HG02973 (cell line): Measurements from ENCODE around the gene ACAP3.
"Not testable (repeated sequence)": the region's sequence is repeated elsewhere in the genome, so short reads cannot be mapped to it uniquely, and the experiment has no call there.

Experiments used
- ATAC-seq: cut with Tn5 transposase; IDR thresholded peaks from one replicate; pipeline ENCODE4 v1.9.1; 2021; ENCODE audit warnings: moderate library complexity; ENCODE audit not compliant: unreplicated experiment

ACAP3 gene

DNA sequence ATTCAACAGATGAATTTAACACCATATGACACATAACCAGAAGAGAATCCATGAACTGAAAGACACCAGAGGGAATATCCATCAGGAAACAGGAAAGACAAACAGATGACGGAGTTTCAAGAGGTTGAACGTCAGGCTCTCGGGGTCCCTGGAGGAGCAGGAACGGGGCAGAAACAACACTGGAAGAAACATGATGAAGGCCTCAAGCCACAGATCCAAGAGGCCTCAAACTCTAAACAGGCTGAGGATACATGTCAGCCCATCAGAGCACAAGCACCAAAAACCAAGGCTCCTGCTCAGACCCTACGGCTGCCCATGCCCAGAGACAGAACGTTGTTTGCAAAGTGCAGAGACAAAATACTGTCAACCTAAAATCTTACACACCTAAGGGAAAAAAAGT, 9.7 kb upstream of the ACAP3 start:
- ATAC-seq = no peak

DNA sequence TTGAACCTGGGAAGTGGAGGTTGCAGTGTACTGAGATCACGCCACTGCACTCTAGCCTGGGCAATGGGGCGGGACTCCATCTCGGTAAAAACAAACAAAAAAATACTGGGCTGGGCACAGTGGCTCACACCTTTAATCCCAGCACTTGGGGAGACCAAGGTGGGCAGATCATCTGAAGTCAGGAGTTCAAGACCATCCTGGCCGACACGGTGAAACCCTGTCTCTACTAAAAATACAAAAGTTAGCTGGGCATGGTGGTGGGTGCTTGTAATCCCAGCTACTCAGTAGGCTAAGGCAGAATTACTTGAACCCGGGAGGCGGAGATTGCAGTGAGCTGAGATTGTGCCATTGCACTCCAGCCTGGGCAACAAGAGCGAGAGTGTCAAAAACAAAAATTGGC, 8.5 kb upstream of the ACAP3 start:
- ATAC-seq = not testable (repeated sequence)

- no peak for ATAC-seq
Measured at GRCh38 chr1:1315435-1315954, 7.8 kb upstream of the ACAP3 start.

GRCh38 chr1:1314678-1315335, 7.1 kb upstream of the ACAP3 start:
- no peak for ATAC-seq

GRCh38 chr1:1314237-1314586, 6.5 kb upstream of the ACAP3 start:
- ATAC-seq = no peak

DNA sequence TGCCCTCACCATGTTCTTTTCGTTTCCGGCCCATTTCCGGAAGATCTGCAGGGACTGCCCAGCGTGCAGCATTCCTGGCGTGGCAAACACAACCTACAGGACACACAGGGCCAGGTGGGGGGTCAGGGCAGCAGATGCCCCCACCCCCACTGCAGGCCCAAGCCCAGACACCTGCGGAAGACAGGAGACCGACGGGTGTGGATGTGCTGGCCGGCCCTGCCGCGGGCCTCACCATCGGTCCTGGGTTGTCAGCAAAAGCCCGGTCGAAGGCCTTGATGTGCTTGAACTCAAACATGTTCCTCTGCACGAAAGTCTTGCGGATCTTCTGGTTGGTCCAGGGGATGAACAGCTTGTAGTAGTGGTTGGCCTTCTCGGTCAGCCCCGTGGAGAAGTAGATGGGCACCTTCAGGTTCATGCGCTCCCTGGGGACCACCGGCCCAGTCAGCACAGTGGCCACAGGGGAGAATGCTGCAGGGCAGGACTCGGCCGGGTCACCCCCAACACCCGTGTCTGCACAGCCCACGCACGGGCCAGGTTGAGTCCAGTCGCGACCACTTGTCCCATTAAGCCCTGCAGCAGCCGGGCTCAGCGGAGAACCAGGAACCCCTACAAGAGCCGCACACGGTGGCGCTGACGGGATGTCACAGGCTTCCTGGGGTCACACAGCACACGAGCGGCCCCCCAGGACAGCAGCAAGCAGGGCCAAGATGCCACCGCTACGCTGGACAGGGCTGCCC, 5.9 kb upstream of the ACAP3 start:
- ATAC-seq = no peak

DNA sequence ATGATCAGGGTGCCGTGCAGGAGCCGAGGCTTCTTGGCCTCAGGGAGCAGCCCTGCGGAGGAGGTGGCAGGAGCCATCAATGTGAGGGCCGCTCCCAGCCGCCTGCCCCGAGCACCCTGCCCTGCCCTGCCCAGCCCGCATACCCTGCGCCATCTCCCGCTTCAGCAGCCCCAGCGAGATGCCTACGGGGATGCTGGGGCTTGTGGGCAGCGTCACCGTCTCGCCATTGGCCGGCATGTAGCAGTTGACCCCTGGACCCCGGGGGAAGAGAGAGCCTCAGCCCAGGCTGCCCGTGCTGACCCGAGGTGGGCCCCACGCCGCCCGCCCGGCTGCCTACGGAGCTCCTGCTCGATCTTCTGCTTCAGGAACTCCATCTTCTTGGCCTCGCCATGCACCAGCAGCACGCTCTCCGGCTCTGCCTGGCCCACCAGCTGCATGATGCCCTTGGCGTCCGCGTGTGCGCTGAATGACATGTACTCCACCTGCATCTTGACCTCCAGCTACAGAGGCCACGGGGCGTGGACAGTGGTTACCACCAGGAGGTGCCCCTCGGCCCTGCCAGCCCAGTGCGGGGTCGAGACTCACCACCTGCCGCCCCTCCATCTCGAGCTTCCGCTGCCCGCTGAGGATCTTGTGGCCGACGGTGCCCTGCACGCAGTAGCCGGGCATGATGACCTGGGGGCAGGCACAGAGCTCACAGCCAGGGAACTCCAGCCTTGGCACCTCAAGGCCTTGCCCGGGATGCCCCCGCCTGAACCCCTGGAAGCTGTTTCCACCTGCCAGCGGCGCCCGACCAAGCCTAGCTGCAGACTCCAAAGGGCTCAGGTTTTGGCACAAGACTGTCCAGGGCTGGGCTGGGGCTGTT, 5.0 kb upstream of the ACAP3 start:
- no peak for ATAC-seq

DNA sequence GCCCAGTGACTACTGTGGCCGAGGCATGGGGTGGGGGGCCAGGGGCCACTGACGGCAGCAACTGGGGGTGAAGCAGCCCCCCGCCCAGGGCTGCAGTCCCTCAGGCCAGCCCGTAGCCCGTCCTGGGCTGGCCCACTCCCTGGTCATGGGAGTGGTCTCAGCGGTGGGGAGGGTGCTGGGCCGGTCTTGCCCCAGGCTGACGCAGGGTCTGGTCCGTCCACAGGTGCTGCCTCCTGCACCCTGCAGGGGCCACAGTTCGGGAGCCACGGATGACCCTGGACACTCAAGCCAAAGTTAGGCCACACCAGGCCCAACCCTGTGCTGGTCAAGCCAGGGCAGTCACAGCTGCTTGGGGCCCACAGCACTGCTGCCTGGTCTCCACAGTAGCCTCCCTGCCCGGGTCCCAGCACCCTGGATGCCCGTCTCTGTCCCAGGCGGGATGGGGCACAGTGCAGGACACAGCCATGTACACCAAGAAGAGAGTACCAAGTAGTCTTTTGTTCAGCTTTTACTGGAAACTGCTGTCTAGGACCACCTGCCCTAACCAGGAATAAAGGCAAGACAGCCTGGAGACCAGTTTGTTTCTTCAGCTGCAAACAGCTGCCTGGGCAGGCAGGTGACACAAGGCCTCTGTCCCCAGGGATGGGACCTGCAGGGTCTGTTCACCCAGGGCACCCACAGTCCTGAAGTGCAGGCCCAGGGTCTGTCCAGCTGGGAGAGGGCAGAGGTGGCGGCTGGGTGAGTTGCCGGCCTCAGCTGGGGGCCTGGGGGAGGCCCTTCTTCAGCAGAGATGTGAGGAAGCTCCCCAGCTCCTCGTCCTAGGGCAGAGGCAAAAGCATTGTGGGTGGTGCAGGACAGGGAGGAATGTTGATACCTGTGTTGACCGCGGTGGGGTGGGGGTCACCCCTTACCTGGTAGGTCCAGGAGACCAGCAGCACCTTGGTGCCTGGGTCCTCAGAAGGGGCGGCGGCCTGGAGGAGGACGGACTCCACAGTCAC, 3.7 kb upstream of the ACAP3 start:
- no peak for ATAC-seq

- no peak for ATAC-seq
Measured at GRCh38 chr1:1310476-1311053, 2.8 kb upstream of the ACAP3 start.

DNA sequence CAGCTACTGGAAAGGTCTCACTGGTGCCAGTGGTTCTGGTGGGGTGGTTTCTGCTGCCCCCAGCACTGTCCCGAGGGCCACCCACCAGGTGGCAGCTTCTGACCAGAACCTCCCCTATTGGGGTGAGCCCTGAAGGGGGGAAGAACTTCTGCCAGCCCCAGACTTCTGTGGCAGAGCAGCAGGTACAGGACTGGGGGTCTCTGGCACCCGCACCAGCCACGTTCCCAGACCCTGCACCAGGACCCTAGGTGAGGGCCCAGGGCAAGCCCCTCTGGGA, 2.3 kb upstream of the ACAP3 start:
- no peak for ATAC-seq

DNA sequence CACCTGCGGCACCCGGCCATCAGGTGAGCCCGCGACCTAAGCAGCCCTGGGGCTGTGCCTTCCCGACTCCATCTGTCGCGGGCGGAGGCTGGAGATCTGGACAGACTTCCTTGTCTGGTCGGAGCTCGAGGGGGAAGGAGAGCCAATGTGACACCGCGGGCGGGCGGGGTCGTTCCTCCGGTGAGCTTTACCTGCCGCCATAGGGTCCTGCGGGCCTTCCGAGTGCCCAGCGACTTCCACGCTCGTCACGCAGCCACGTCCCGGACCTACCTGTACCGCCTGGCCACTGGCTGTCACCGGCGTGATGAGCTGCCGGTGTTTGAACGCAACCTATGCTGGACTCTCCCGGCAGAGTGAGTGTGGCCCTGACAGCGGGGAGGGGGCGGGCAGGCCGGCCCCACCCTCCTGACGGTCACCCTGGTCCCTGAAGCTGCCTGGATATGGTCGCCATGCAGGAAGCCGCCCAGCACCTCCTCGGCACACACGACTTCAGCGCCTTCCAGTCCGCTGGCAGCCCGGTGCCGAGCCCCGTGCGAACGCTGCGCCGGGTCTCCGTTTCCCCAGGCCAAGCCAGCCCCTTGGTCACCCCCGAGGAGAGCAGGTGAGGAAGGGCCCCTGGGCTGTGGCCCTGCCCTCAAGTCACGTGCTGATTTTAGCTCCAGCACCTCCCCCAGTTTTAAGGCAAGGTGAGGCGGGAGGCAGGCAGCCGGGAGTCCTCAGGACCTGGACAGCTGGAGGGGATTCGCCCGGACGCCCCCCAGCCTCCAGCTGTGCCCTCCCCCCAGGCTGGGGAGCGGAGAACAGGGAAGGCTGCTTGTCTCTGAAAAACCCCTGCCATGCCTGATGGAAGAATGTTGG, 1.8 kb upstream of the ACAP3 start:
- ATAC-seq = no peak

GRCh38 chr1:1308756-1309250, 1.1 kb upstream of the ACAP3 start:
- no peak for ATAC-seq

- peak; percentile 6 for ATAC-seq
Measured at GRCh38 chr1:1307261-1307922, 338 bp downstream of the ACAP3 start.

DNA sequence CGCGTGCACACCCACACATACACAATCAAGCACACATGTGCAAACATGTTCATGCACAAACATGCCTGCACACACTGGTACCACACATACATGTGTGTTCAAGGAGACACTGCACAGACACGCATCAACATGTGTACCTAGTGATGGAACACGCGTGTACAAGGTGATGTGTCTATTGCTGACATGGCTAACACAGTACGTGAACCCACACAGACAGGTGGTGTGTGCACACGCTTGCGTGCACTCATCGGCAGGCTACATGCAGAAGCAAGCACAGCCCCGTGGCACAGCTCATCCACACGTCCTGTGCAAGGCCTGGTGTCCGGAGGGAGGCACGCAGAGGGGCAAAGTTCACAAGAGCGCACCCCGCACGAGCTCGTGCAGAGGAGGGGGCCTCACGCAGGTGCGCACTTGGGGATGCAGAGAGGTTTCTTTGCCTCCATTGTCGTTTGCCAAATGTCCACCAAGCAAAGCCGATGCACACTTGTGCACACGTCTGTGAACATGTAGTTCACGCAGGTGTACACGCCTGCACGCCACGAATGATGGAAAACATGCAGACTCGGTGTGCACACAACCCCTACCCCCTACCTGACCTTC, 969 bp downstream of the ACAP3 start:
- no peak for ATAC-seq

GRCh38 chr1:1306070-1306660, 1.6 kb downstream of the ACAP3 start:
- no peak for ATAC-seq

- ATAC-seq = no peak
Measured at GRCh38 chr1:1305300-1306069, 2.2 kb downstream of the ACAP3 start.
